Measurements from ENCODE around the gene SLC7A9. TPM values are rescaled to one million over a fixed set of nuclear protein-coding genes. Genes with fewer than 3 reads are reported as not detected.
A peak's percentile ranks its signal among the peaks of the same experiment; 100 is the strongest.

SLC7A9 gene
- total RNA-seq, 1 experiment from 2014 or later, result 0.11 TPM

- no peak for TF ChIP-seq GABPB1 (CRISPR knock-in tag; IDR thresholded peaks at IDR 0.05)
- TF ChIP-seq SP1 (CRISPR knock-in tag; conservative IDR thresholded peaks at IDR 0.05), result no peak
These were observed 12.2 kb upstream of the SLC7A9 start (continued) for GRCh38 chr19:32881766-32882165.

- DNase-seq (ENCODE audit: low spot score) (no peak), ATAC-seq (no peak)
- Mint-ChIP-seq H3K27me3 (ENCODE audit: low read depth) (no peaks in the 10 kb centered on the region), H3K4me1 (peaks cover under 1% of the 10 kb centered on the region), H3K36me3 (no peaks in the 10 kb centered on the region), H3K9me3 (no peaks in the 10 kb centered on the region), H3K4me3 (no peak overlapping the region), H3K27ac (no peak overlapping the region)
- TF ChIP-seq CREM (CRISPR knock-in tag; IDR thresholded peaks at IDR 0.05) (no peak), ETV6 (CRISPR knock-in tag; IDR thresholded peaks at IDR 0.05) (no peak), TCF7 (CRISPR knock-in tag; IDR thresholded peaks at IDR 0.05; ENCODE audit: low read depth) (no peak), SP1 (CRISPR knock-in tag; conservative IDR thresholded peaks at IDR 0.05) (no peak), NR1H2 (CRISPR knock-in tag; IDR thresholded peaks at IDR 0.05) (no peak), RORB (CRISPR knock-in tag; IDR thresholded peaks at IDR 0.05) (no peak), ZSCAN18 (CRISPR knock-in tag; IDR thresholded peaks at IDR 0.05) (no peak), JAZF1 (CRISPR knock-in tag; IDR thresholded peaks at IDR 0.05) (no peak)
- ChIA-PET POLR2A (no interaction called here), CTCF (no interaction called here)
These were observed 11.1 kb upstream of the SLC7A9 start for GRCh38 chr19:32880622-32881021.

- CTCF ChIA-PET, result no interaction called here
- no peak overlapping the region for H3K4me3 Mint-ChIP-seq
- ATAC-seq, result no peak
- POLR2A ChIA-PET, result no interaction called here
- no peaks in the 10 kb centered on the region for H3K27me3 Mint-ChIP-seq (ENCODE audit: low read depth)
- no peaks in the 10 kb centered on the region for H3K36me3 Mint-ChIP-seq
- peaks cover 5% of the 10 kb centered on the region for H3K4me1 Mint-ChIP-seq
- no peak for TF ChIP-seq STAT6 (CRISPR knock-in tag; conservative IDR thresholded peaks at IDR 0.05; ENCODE audit: low read depth)
- no peak for TF ChIP-seq E2F4 (CRISPR knock-in tag; IDR thresholded peaks at IDR 0.05; ENCODE audit: borderline replicate concordance, low read depth)
- no peak for TF ChIP-seq TP53 (CRISPR knock-in tag; IDR thresholded peaks at IDR 0.05)
- TF ChIP-seq MLX (CRISPR knock-in tag; IDR thresholded peaks at IDR 0.05), result no peak
- TF ChIP-seq IRF2 (CRISPR knock-in tag; IDR thresholded peaks at IDR 0.05; ENCODE audit: borderline replicate concordance, low read depth), result no peak
- TF ChIP-seq EMX1 (CRISPR knock-in tag; IDR thresholded peaks at IDR 0.05), result no peak
- TF ChIP-seq CREB1 (CRISPR knock-in tag; IDR thresholded peaks at IDR 0.05), result no peak
- TF ChIP-seq GABPB1 (CRISPR knock-in tag; IDR thresholded peaks at IDR 0.05), result no peak
- no peak for TF ChIP-seq ZMAT4 (CRISPR knock-in tag; IDR thresholded peaks at IDR 0.05)
- H3K9me3 Mint-ChIP-seq, result no peaks in the 10 kb centered on the region
- peak overlapping the region; percentile 27; the same call in 1 of the 2 replicates for H3K27ac Mint-ChIP-seq
- DNase-seq (ENCODE audit: low spot score), result no peak
These were observed 10.2 kb upstream of the SLC7A9 start for GRCh38 chr19:32879741-32880140.

All from WTC11 (cell line).